Natural killer cell (primary cell): Measurements from ENCODE around the gene EXD1. TPM values are rescaled to one million over a fixed set of nuclear protein-coding genes. Genes with fewer than 3 reads are reported as not detected.

Experiments used
- ATAC-seq, 3 donors: fragments of 150-1000 bp in 2 of 3; fragments of 200-7000 bp in 1 of 3; cut with Tn5 transposase; 1 replicate in 1 of 3; 2 replicates in 2 of 3; pipeline ENCODE4 v1.10.0; 2021; ENCODE audit warnings: mild to moderate bottlenecking in 2 of 3, moderate library complexity in 2 of 3
- DNase-seq, 2 donors: peaks; one replicate each; pipeline versions ENCODE4 v3.0.0 to v3.0.0-alpha.2; 2013 to 2021; ENCODE audit warnings: mixed read lengths in 1 of 2
- H3K27ac ChIP-seq: one replicate; pipeline ENCODE4 v1.5.1; 2013; ENCODE audit warnings: mild to moderate bottlenecking, low read length
- H3K27me3 ChIP-seq: one replicate; pipeline ENCODE4 v1.6.1; 2013; ENCODE audit warnings: low read length; ENCODE audit not compliant: control insufficient read depth, insufficient read depth
- H3K36me3 ChIP-seq: one replicate; pipeline ENCODE4 v1.6.1; 2013; ENCODE audit warnings: low read length; ENCODE audit not compliant: control insufficient read depth, insufficient read depth
- H3K4me1 ChIP-seq: one replicate; pipeline ENCODE4 v1.6.1; 2013; ENCODE audit warnings: low read length; ENCODE audit not compliant: control insufficient read depth, insufficient read depth
- H3K4me3 ChIP-seq: one replicate; pipeline ENCODE4 v1.5.1; 2013; ENCODE audit warnings: low read length
- H3K9me3 ChIP-seq: one replicate; pipeline ENCODE4 v1.6.1; 2013; ENCODE audit warnings: low read length; ENCODE audit not compliant: control insufficient read depth, insufficient read depth
- H3K27ac Mint-ChIP-seq, 2 donors: one replicate each; pipeline ENCODE4 v1.8.0; 2022; ENCODE audit warnings: mild to moderate bottlenecking in 2 of 2, mixed read lengths in 2 of 2, moderate library complexity in 1 of 2
- H3K27me3 Mint-ChIP-seq, 2 donors: one replicate each; pipeline ENCODE4 v1.8.0; 2022; ENCODE audit warnings: low read depth in 2 of 2, mixed read lengths in 2 of 2
- H3K36me3 Mint-ChIP-seq: one replicate; pipeline ENCODE4 v1.8.0; 2022; ENCODE audit warnings: mixed read lengths
- H3K4me1 Mint-ChIP-seq, 2 donors: one replicate each; pipeline ENCODE4 v1.8.0; 2022; ENCODE audit warnings: mixed read lengths in 2 of 2
- H3K4me3 Mint-ChIP-seq: one replicate; pipeline ENCODE4 v1.8.0; 2022; ENCODE audit warnings: mild to moderate bottlenecking, moderate library complexity, mixed read lengths
- H3K9me3 Mint-ChIP-seq, 2 donors: one replicate each; pipeline ENCODE4 v1.8.0; 2022; ENCODE audit warnings: mixed read lengths in 2 of 2
- WGBS: methylation state at CpG from one replicate; pipeline ENCODE4 v1.1.7; 2013; ENCODE audit warnings: missing lambda C conversion rate; ENCODE audit not compliant: insufficient coverage; 5-methylcytosine and 5-hydroxymethylcytosine counted together
- intact Hi-C: fragments of 100-400 bp; cut with micrococcal nuclease; formaldehyde crosslinking; loops from one replicate; pipeline ENCODE4 v1.14.2; 2022
- total RNA-seq, 4 donors: library from RNA; stranded (reverse); fragments of 120-200 nt in 1 of 4; gene quantifications; one replicate each; pipeline versions ENCODE4 v1.2.3 to v1.2.4, GENCODE V29; 2013 to 2022
- TF ChIP-seq, protein P1 (sequence below): fragments of 200-600 bp; IDR thresholded peaks from one replicate; pipeline ENCODE4 v1.8.0; 2022; ENCODE audit warnings: antibody characterized with exemption

The EXD1 gene
- total RNA-seq, 3 donors from 2014 or later (not counting 1 experiment from before 2014, with no cell fraction given), result not detected

DNA sequence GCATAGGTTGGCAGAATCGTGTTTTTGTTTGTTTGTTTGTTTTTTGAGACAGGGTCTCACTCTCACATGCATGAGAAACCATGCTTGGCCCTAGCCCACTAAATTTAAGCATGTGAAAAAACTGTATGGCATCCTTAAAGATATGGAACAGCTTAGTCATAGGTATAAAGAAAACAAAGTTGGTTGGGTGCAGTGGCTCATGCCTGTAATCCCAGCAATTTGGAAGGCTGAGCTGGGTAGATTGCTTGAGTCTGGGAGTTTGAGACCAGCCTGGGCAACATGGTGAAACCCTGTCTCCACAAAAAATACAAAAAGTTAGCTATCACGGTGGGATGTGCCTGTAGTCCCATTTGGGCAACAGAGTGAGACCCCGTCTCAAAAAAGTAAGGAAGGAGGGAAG, 25.2 kb downstream of the EXD1 start:
- H3K27me3 Mint-ChIP-seq, result peaks cover 11 to 15% of the 10 kb centered on the region in 2 donors
- TF ChIP-seq, protein P1, sequence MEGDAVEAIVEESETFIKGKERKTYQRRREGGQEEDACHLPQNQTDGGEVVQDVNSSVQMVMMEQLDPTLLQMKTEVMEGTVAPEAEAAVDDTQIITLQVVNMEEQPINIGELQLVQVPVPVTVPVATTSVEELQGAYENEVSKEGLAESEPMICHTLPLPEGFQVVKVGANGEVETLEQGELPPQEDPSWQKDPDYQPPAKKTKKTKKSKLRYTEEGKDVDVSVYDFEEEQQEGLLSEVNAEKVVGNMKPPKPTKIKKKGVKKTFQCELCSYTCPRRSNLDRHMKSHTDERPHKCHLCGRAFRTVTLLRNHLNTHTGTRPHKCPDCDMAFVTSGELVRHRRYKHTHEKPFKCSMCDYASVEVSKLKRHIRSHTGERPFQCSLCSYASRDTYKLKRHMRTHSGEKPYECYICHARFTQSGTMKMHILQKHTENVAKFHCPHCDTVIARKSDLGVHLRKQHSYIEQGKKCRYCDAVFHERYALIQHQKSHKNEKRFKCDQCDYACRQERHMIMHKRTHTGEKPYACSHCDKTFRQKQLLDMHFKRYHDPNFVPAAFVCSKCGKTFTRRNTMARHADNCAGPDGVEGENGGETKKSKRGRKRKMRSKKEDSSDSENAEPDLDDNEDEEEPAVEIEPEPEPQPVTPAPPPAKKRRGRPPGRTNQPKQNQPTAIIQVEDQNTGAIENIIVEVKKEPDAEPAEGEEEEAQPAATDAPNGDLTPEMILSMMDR, result no peak
- no peaks in the 10 kb centered on the region for H3K27me3 ChIP-seq
- H3K36me3 Mint-ChIP-seq, result no peaks in the 10 kb centered on the region
- H3K4me1 Mint-ChIP-seq, result no peaks in the 10 kb centered on the region
- WGBS, result 86% methylated on average over 2 of the region's 3 CpGs
- no peak for ATAC-seq
- intact Hi-C loops, result no loop called here
- no peak for DNase-seq
- no peak overlapping the region for H3K27ac Mint-ChIP-seq
- H3K4me1 ChIP-seq, result no peaks in the 10 kb centered on the region
- no peaks in the 10 kb centered on the region for H3K9me3 Mint-ChIP-seq
- H3K36me3 ChIP-seq, result no peaks in the 10 kb centered on the region
- no peak overlapping the region for H3K27ac ChIP-seq
- H3K9me3 ChIP-seq, result no peaks in the 10 kb centered on the region
- H3K4me3 Mint-ChIP-seq, result no peak overlapping the region
- no peak overlapping the region for H3K4me3 ChIP-seq

DNA sequence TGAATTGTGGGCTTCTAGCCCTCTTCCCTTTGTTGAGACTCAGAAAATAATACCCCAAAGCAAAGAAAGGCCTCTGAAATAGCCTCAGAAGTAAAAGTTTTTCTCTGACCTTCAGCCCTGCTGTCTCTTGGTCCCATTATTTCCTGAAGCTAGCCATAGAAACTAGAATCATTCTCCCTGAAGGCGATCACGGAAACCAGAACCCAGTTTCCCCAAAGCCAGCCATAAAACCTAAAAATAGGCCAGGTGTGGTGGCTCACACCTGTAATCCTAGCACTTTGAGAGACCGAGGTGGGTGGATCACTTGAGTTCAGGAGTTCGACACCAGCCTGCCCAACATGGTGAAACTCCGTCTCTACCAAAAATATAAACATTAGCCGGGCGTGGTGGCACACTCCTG, 27.2 kb downstream of the EXD1 start:
- Mint-ChIP-seq H3K4me1 (no peaks in the 10 kb centered on the region), H3K27me3 (peaks cover 5 to 6% of the 10 kb centered on the region in 2 donors), H3K4me3 (no peak overlapping the region), H3K27ac (no peak overlapping the region), H3K9me3 (no peaks in the 10 kb centered on the region), H3K36me3 (no peaks in the 10 kb centered on the region)
- intact Hi-C loops, result no loop called here
- no peaks in the 10 kb centered on the region for H3K4me1 ChIP-seq
- H3K27ac ChIP-seq, result no peak overlapping the region
- ATAC-seq (no peak), DNase-seq (no peak)
- no peaks in the 10 kb centered on the region for H3K36me3 ChIP-seq
- H3K9me3 ChIP-seq, result no peaks in the 10 kb centered on the region
- H3K4me3 ChIP-seq, result no peak overlapping the region
- WGBS, result 90% methylated on average over 7 of the region's 7 CpGs
- H3K27me3 ChIP-seq, result no peaks in the 10 kb centered on the region
- TF ChIP-seq, protein P1, result no peak

DNA sequence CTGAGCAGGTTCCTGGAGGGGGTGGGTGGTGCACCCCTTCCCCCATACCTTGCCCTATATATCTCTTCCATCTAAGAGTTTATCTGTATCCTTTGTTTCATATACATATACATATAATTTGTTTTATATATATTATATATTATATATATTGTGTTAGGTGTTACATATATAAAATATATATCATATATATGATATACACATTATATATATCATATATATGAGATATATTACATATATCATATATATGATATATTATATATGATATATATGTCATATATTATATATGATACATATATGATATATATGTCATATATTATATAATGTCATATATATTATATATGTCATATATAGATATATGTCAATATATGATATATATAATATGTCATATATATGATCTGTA, 31.1 kb downstream of the EXD1 start:
- intact Hi-C loops, result no loop called here
- Histone ChIP-seq H3K27me3 (no peaks in the 10 kb centered on the region), H3K36me3 (no peaks in the 10 kb centered on the region), H3K27ac (no peak overlapping the region), H3K9me3 (no peaks in the 10 kb centered on the region), H3K4me1 (no peaks in the 10 kb centered on the region), H3K4me3 (no peak overlapping the region)
- Mint-ChIP-seq H3K9me3 (no peaks in the 10 kb centered on the region), H3K36me3 (no peaks in the 10 kb centered on the region), H3K27me3 (no peaks in the 10 kb centered on the region), H3K4me1 (no peaks in the 10 kb centered on the region), H3K27ac (no peak overlapping the region), H3K4me3 (no peak overlapping the region)
- DNase-seq (no peak), ATAC-seq (no peak)
- TF ChIP-seq, protein P1, result no peak

DNA sequence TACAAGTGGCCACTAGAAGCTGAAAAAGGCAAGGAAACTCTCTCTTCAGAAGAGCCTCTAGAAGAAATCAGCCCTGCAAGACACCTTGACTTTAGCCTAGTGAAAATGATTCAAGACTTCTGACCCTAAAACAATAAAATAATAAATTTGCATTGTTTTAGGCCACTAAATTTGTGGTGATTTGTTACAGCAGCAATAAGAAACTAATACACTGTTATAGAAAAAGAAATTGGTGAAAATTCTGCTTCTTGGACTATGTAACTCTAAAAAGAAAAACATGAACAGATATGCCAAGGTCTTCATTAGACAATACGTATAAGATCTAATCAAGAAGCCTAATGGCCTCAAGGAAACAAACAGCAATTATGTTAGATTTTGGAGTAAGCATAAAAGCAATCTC, 36.1 kb downstream of the EXD1 start:
- H3K4me1 ChIP-seq, result no peaks in the 10 kb centered on the region
- H3K36me3 ChIP-seq, result no peaks in the 10 kb centered on the region
- ATAC-seq (no peak), DNase-seq (no peak)
- TF ChIP-seq, protein P1, result no peak
- Mint-ChIP-seq H3K4me1 (no peaks in the 10 kb centered on the region), H3K27me3 (no peaks in the 10 kb centered on the region), H3K36me3 (no peaks in the 10 kb centered on the region), H3K9me3 (no peaks in the 10 kb centered on the region), H3K4me3 (no peak overlapping the region), H3K27ac (no peak overlapping the region)
- no peak overlapping the region for H3K4me3 ChIP-seq
- intact Hi-C loops, result no loop called here
- no peak overlapping the region for H3K27ac ChIP-seq
- WGBS, result no CpG with 5 or more reads among the region's 1 CpG
- no peaks in the 10 kb centered on the region for H3K27me3 ChIP-seq
- H3K9me3 ChIP-seq, result no peaks in the 10 kb centered on the region
